Activated naive CD8-positive, alpha-beta T cell treated with anti-CD3 and anti-CD28 coated beads for 36 hours (primary cell): ENCODE data around the gene OLFM2. TPM values are rescaled to one million over a fixed set of nuclear protein-coding genes. Genes with fewer than 3 reads are reported as not detected.
"Not testable (repeated sequence)": the region's sequence is repeated elsewhere in the genome, so short reads cannot be mapped to it uniquely, and the experiment has no call there.

Source experiments
- DNase-seq: peaks from one replicate; pipeline ENCODE4 v3.0.0; 2021
- H3K27ac Mint-ChIP-seq: one replicate; pipeline ENCODE4 v1.8.0; 2022; ENCODE audit warnings: mild to moderate bottlenecking, moderate library complexity, mixed read lengths
- H3K27me3 Mint-ChIP-seq: one replicate; pipeline ENCODE4 v1.8.0; 2022; ENCODE audit warnings: mild to moderate bottlenecking, mixed read lengths
- H3K36me3 Mint-ChIP-seq: one replicate; pipeline ENCODE4 v1.8.0; 2021; ENCODE audit warnings: mild to moderate bottlenecking, mixed read lengths
- H3K4me1 Mint-ChIP-seq: one replicate; pipeline ENCODE4 v1.8.0; 2021; ENCODE audit warnings: mixed read lengths
- H3K4me3 Mint-ChIP-seq: one replicate; pipeline ENCODE4 v1.8.0; 2022; ENCODE audit warnings: mild to moderate bottlenecking, moderate library complexity, mixed read lengths
- H3K9me3 Mint-ChIP-seq: one replicate; pipeline ENCODE4 v1.8.0; 2022; ENCODE audit warnings: mixed read lengths
- total RNA-seq, 2 experiments: library from RNA; stranded (reverse); gene quantifications; one replicate each; pipeline ENCODE4 v1.2.3, GENCODE V29; 2021

Gene OLFM2
- total RNA-seq, 2 experiments from 2014 or later: 2.7 to 2.9 TPM

DNA sequence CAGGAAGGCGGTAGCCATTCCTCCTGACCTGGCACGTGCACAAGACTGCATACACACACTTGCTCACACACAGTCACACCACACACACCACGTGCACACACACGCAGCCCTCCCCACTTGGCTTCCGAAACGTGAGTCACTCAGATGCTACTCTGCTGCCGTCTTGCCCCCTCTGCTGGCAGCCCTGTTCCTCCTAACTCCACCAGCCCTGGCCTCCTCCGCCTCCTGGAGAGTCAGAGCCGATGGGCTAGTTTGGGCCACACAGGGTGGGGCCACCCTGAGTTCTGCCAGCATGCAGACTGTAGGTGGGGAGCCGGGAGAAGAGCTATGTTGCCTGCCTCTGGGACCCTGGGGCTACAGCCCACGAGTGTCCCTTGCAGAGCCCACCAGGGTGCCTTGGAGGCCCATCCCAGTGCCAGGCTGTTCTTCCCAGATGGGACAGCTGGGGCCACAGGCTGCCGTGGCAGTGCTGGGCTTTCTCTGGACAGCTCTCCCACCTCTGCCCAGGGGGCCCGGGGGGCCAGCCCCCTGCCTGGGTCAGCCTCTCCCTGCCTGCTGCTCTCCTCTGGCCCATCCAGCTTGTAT lies 89.1 kb downstream of the OLFM2 start:
- Mint-ChIP-seq H3K27me3 (no peaks in the 10 kb centered on the region), H3K36me3 (peaks cover 28% of the 10 kb centered on the region), H3K27ac (no peak overlapping the region), H3K9me3 (no peaks in the 10 kb centered on the region), H3K4me3 (no peak overlapping the region), H3K4me1 (peaks cover 12% of the 10 kb centered on the region)
- DNase-seq: peak; percentile 55

DNA sequence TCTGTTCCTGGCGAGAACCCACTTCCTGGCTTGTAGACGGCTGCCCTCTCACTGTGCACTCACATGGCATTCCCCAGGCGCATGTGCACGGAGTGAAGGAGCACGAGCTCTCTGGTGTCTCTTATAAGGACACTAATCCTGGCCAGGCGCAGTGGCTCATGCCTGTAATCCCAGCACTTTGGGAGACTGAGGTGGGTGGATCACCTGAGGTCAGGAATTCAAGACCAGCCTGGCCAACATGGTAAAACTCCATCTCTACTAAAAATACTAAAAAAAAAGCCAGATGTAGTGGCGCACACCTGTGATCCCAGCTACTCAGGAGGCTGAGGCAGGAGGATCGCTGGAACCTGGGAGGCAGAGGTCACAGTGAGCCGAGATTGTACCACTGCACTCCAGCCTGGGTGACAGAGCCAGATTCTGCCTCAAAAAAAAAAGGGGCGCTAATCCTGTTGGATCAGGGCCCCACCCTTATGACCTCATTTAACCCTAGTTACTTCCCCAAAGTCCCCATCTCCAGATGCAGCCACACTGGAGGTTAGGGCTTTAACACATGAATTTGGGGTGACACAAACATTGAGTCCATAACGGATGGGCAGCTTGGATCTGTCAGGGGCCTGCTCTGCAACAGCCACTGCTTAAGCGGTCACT lies 92.6 kb downstream of the OLFM2 start:
- H3K36me3 Mint-ChIP-seq: peaks cover 45% of the 10 kb centered on the region
- H3K27me3 Mint-ChIP-seq, H3K27ac Mint-ChIP-seq, DNase-seq, H3K4me3 Mint-ChIP-seq, H3K9me3 Mint-ChIP-seq: not testable (repeated sequence)
- H3K4me1 Mint-ChIP-seq: peaks cover 15% of the 10 kb centered on the region

DNA sequence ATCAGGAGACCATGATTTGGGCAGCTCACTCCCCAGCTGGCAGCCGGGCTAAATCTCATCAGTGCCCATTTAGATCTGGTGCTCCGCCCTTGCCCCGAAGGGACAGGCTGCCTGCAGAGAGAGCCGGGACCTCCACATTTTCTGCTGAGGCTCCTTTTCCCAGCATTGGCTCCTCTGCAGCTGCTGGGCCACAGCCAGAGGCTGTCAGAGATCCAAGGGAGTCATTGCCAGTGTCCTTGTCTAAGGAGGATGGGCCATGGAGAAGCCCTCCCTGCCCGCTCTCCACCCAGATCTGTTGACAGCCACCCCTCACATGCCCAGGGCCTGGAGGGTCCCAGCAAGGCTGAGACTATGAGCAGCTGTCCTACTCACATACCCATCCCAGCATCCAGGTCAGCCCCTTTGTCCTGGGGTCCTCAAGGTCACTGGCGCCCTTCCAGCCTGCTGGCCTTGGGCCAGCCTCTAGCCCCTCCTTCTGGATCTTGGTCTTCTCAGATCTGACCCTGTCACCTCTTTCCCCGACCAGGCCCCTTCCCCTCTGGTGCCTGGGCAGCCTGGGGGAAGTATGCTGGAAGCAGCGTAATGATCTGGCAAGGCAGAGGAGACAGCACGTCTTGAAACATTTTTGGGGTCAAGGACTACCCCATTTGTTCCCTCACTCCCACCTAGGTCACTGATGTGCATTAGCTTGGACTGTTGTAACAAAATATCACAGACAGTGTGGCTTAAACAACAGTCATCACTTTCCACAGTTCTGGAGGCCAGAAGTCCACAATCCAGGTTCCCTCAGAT lies 93.3 kb downstream of the OLFM2 start:
- Mint-ChIP-seq H3K27ac (no peak overlapping the region), H3K36me3 (peaks cover 45% of the 10 kb centered on the region), H3K27me3 (no peaks in the 10 kb centered on the region), H3K9me3 (no peaks in the 10 kb centered on the region), H3K4me1 (peaks cover 16% of the 10 kb centered on the region), H3K4me3 (no peak overlapping the region)
- no peak for DNase-seq

- no peak for DNase-seq
- no peak overlapping the region for H3K27ac Mint-ChIP-seq
- no peak overlapping the region for H3K4me3 Mint-ChIP-seq
- no peaks in the 10 kb centered on the region for H3K9me3 Mint-ChIP-seq
- H3K27me3 Mint-ChIP-seq: no peaks in the 10 kb centered on the region
- peaks cover 20% of the 10 kb centered on the region for H3K4me1 Mint-ChIP-seq
- H3K36me3 Mint-ChIP-seq: peaks cover 42% of the 10 kb centered on the region
Observed at GRCh38 chr19:9839415-9839814, 96.9 kb downstream of the OLFM2 start.

DNA sequence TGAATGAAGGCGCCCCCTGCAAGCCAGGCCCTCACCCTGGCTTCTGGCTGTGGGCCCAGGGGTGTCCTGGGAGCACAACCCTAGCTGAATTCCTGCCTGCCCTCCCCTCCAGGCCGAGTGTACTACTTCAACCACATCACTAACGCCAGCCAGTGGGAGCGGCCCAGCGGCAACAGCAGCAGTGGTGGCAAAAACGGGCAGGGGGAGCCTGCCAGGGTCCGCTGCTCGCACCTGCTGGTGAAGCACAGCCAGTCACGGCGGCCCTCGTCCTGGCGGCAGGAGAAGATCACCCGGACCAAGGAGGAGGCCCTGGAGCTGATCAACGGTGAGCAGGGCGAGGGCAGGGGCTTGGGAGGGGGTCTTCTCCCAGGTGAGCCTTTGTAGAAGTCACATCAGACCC lies 98.0 kb downstream of the OLFM2 start:
- Mint-ChIP-seq H3K27me3 (no peaks in the 10 kb centered on the region), H3K4me3 (no peak overlapping the region), H3K27ac (no peak overlapping the region), H3K9me3 (no peaks in the 10 kb centered on the region), H3K4me1 (peaks cover 21% of the 10 kb centered on the region), H3K36me3 (peaks cover 33% of the 10 kb centered on the region)
- DNase-seq: no peak

DNA sequence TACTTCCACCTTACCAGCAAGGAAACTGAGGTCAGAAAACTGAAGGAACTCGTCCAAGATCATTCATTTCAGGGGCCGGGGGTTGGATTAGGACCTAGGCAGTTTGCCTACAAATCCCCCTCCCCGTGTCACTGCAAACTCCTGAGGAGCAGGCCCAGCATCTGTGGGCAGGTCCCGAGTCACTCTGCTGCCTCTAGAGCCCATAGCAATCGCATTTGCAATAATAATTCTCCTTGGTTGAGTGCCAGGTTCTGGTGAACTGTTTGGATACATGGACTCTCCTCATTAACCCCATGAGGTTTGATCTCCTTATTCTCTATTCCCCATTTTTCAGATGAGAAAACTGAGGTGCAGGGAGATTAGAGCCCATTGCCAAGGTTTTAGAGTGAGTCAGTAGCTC lies 100.3 kb downstream of the OLFM2 start:
- Mint-ChIP-seq H3K9me3 (no peaks in the 10 kb centered on the region), H3K4me3 (peak overlapping the region; percentile 91), H3K36me3 (peaks cover 15% of the 10 kb centered on the region), H3K27me3 (no peaks in the 10 kb centered on the region), H3K27ac (peak overlapping the region; percentile 76), H3K4me1 (peaks cover 21% of the 10 kb centered on the region)
- no peak for DNase-seq

- Mint-ChIP-seq H3K36me3 (peaks cover 14% of the 10 kb centered on the region), H3K4me1 (peaks cover 21% of the 10 kb centered on the region), H3K27me3 (no peaks in the 10 kb centered on the region), H3K9me3 (no peaks in the 10 kb centered on the region), H3K27ac (no peak overlapping the region), H3K4me3 (peak overlapping the region; percentile 91)
- DNase-seq: no peak
Observed at GRCh38 chr19:9835507-9835949, 100.8 kb downstream of the OLFM2 start.

DNA sequence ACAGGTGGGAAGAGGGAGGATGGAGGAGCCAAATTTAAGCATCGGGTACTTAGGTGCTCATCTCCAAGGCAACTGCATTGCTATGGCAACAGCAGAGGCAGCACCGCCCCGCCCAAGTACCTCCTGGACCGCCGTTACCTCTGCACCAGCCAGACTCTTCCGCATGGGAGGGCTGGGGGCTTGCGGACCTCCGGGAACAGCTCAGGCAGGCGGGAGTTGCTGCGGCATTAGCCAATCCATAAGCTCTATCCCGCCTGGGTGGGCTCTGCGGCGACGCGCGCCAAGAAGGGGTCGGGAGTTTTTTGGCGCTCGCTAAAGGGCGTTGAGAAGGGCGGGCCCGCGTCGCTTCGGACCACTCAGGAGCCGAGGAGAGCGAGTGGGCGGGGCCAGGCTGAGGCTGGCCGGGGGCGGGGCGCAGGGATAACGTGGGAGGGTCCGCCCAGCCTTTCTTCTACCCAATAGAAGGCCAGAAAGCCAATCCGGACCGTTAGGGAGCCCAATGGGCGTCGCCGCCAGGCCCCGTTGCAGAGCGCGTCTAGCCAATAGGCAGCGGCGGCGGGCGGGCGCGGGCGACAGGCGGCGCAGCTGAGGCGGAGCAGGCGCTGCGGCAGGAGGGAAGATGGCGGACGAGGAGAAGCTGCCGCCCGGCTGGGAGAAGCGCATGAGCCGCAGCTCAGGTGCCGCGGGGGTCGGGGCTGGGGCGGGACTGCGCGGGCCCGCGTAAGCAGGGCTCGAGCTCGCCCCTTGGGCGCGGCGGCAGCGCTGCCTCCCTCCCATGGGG lies 101.4 kb downstream of the OLFM2 start, which contains the start of gene PIN1:
Gene PIN1 (plus strand): TSS at position 593 of the 781 bp plus-strand sequence. CDS start 27 bp downstream, at position 620.
- no peaks in the 10 kb centered on the region for H3K27me3 Mint-ChIP-seq
- peaks cover 20% of the 10 kb centered on the region for H3K4me1 Mint-ChIP-seq
- DNase-seq: peak; percentile 99
- H3K4me3 Mint-ChIP-seq: peak within 1 kb of the TSS; percentile 91
- peak within 1 kb of the TSS; percentile 83 for H3K27ac Mint-ChIP-seq
- H3K9me3 Mint-ChIP-seq: no peaks in the 10 kb centered on the region
- H3K36me3 Mint-ChIP-seq: peaks cover 11% of the 10 kb centered on the region

DNA sequence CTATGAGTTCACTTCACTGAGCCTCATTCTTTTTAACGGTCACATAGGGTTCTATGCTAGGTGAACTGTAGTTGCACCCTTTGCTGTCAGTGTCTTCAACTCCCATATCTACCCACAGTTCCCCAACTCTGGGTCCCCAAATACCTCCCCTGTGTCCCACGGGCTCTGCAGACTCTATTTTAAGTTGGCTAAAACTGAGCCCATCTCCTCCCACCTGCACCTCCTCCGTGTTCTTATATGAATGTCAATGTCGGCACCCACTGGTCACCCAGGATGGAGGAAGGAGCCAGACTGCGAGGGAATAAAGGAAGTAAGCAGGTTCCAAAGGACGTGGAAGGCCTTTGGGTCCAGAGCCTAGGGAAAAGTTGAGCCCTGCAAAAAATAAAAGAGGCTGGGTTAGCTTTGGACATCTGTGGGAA lies 102.0 kb downstream of the OLFM2 start:
- Mint-ChIP-seq H3K36me3 (peaks cover 11% of the 10 kb centered on the region), H3K4me1 (peaks cover 23% of the 10 kb centered on the region), H3K4me3 (peak overlapping the region; percentile 91), H3K9me3 (no peaks in the 10 kb centered on the region), H3K27me3 (no peaks in the 10 kb centered on the region), H3K27ac (peak overlapping the region; percentile 55)
- DNase-seq: no peak

DNA sequence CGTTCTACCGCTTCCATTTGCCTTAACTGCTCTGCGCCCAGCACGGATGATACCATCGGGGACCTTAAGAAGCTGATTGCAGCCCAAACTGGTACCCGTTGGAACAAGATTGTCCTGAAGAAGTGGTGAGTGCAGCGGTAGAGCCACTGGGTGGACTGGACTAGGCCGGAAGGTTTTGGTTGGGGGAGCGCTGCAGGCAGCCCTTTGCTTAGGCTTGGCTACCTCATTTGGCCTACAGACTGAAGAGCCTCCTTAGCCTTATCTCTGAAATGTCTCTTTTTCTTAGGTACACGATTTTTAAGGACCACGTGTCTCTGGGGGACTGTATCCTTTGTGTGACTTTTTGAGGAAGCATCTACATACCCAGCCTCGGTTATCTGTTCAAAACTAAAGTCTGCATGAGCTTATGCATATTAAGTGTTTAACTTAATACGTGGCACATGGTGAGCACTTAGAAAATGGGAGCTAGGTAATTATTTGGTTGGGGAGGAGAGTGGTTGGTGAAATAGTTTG lies 107.7 kb downstream of the OLFM2 start:
- H3K36me3 Mint-ChIP-seq: peaks cover 17% of the 10 kb centered on the region

DNA sequence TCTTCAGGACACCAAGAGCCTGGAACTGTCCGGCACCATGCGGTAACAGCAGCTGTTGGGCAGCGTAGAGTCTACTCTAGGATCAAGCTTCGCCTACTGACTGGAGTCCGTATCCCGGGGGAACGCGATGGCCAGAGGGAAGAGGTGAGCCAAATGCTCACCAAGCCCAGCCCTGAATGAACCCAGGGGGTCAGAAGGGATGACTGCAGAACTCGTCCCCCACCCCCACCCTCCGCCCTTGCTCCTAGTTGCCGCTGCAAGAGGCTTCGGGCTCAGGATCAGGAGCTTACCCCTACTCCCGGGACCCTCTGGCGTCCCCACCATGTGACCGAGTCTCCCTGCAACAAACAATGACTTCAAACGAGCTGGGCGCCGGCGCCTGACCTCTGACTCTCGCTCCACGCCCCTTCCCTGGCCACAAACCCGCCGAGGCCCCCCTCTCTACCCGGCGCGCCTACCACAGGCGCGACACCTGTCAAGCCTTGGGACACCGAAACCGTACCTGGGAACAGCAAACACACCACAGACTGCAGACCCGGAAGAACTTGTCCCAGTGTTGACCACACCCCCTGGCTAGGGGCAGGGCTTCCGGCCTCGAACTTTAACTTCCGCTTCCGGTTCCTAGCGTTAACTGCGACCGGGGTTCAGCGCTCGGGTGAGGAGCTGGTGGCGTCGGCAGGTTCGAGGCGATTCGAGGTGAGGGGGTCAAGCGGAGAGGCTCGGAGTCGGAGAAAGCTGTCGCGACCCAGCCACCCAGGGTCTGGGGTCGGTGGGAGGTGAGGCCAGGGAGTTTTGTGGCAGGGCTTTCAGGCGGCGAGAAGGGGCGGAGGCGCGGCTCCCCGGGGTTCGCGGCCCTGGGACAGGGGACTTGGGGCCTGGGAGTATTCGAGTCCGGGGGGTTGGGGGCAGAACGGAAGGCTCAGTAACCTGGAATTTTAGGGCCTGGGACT lies 108.8 kb downstream of the OLFM2 start, which contains the start of gene UBL5:
Gene UBL5 (plus strand): TSS at position 630 of the 950 bp plus-strand sequence. CDS start 420 bp downstream, outside the sequence.
- peak; percentile 89 for DNase-seq
- Mint-ChIP-seq H3K27ac (peak within 1 kb of the TSS; percentile 96), H3K4me3 (peak within 1 kb of the TSS; percentile 100), H3K9me3 (no peaks in the 10 kb centered on the region), H3K4me1 (peaks cover 17% of the 10 kb centered on the region), H3K27me3 (no peaks in the 10 kb centered on the region), H3K36me3 (peaks cover 17% of the 10 kb centered on the region)

More for the DNA sequence above, 107.7 kb downstream of the OLFM2 start:
- DNase-seq: no peak
- H3K4me1 Mint-ChIP-seq: peaks cover 17% of the 10 kb centered on the region
- peak overlapping the region; percentile 100 for H3K4me3 Mint-ChIP-seq
- no peaks in the 10 kb centered on the region for H3K27me3 Mint-ChIP-seq
- peak overlapping the region; percentile 67 for H3K27ac Mint-ChIP-seq
- no peaks in the 10 kb centered on the region for H3K9me3 Mint-ChIP-seq

- Mint-ChIP-seq H3K4me3 (no peak overlapping the region), H3K27ac (no peak overlapping the region), H3K27me3 (no peaks in the 10 kb centered on the region), H3K4me1 (peaks cover 16% of the 10 kb centered on the region), H3K9me3 (no peaks in the 10 kb centered on the region), H3K36me3 (peaks cover 14% of the 10 kb centered on the region)
- DNase-seq: no peak
Observed at GRCh38 chr19:9823816-9824215, 112.5 kb downstream of the OLFM2 start.

DNA sequence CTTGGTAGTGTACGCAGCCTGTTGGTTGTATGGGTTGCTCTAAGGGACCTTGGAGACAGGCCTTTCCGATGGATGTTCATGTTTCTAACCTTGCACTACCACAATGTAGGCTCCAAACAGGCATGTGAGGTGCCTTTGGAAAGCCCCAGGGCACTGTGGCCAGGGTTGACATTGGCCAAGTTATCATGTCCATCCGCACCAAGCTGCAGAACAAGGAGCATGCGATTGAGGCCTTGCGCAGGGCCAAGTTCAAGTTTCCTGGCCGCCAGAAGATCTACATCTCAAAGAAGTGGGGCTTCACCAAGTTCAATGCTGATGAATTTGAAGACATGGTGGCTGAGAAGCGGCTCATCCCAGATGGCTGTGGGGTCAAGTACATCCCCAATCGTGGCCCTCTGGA lies 116.3 kb downstream of the OLFM2 start:
- H3K9me3 Mint-ChIP-seq, H3K27me3 Mint-ChIP-seq, H3K27ac Mint-ChIP-seq, DNase-seq: not testable (repeated sequence)
- Mint-ChIP-seq H3K36me3 (peaks cover 24% of the 10 kb centered on the region), H3K4me3 (peak overlapping the region; percentile 90), H3K4me1 (peaks cover 16% of the 10 kb centered on the region)

DNA sequence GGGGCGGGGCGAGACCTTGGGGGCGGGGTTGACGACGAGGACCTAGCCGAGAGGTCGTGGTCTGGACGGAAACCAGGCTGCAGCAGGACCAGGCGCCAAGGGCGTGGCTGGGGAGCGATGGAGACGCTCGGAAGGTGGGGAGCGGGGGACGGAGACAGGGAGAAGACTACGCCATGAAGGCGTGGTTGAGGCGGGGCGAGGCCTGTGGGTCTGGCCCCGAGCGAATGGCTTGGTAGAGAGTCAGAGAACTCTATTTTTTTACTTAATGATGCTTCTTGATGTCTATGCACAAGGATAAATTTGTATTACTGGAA lies 116.8 kb downstream of the OLFM2 start:
- no peak for DNase-seq
- H3K4me1 Mint-ChIP-seq: peaks cover 16% of the 10 kb centered on the region
- no peaks in the 10 kb centered on the region for H3K27me3 Mint-ChIP-seq
- peaks cover 9% of the 10 kb centered on the region for H3K9me3 Mint-ChIP-seq
- peak overlapping the region; percentile 90 for H3K4me3 Mint-ChIP-seq
- H3K27ac Mint-ChIP-seq: peak overlapping the region; percentile 93
- H3K36me3 Mint-ChIP-seq: peaks cover 28% of the 10 kb centered on the region
